ENCODE results near the gene DOCK6.

Gene DOCK6

GRCh38 chr19:11237321-11237720, 25.0 kb downstream of the DOCK6 start:
- DNase-seq (ENCODE audit: low read depth): no peak
- TF ChIP-seq, protein P1, sequence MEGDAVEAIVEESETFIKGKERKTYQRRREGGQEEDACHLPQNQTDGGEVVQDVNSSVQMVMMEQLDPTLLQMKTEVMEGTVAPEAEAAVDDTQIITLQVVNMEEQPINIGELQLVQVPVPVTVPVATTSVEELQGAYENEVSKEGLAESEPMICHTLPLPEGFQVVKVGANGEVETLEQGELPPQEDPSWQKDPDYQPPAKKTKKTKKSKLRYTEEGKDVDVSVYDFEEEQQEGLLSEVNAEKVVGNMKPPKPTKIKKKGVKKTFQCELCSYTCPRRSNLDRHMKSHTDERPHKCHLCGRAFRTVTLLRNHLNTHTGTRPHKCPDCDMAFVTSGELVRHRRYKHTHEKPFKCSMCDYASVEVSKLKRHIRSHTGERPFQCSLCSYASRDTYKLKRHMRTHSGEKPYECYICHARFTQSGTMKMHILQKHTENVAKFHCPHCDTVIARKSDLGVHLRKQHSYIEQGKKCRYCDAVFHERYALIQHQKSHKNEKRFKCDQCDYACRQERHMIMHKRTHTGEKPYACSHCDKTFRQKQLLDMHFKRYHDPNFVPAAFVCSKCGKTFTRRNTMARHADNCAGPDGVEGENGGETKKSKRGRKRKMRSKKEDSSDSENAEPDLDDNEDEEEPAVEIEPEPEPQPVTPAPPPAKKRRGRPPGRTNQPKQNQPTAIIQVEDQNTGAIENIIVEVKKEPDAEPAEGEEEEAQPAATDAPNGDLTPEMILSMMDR (IDR thresholded peaks at IDR 0.05; ENCODE audit: low read length, missing control alignments): no peak

DNA sequence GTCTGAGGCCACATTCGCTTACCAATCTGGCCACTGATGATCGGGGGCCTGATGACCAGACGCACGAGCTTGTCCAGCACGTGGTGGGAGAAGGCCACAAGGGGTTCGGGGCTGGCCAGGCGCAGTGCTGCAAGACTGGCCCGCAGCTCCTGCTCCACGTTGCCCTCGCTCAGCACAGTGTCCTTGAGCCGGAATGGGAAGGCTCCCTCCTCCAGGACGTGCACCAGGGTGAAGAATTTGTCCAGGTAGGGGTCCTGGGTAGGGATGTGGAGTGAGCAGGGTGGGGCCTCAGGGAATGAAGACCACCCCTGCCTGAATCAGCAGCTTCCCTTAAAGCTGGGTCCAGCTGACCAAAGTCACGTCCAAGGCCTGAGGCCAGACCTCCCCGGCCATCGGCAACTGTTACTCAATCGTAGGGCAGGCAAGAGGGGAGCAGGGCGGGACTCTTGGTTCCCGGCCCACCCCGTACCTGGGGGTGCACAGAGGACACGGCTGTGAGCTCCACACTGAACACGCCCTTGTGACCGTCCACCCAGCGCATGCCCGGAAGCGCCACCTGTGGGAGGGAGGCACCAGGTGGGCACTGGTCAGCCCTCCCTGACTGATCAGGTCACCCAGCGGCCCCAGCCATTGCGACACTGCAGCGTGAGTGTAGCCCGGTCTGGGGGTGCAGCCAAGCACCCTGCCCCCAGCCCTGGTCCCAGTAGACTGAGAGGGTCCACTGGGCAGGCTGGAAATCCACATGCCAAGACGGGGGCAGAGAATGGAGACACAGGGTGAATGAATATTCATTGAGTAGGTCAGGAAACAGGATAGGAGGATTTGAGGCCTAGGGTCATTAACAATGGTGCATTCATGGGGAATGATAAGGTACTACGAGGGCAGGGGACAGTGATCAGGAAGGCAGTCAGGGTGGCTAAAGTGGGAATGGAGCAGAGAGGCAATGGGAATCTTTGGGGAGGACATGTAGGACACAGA, 25.7 kb downstream of the DOCK6 start:
- TF ChIP-seq, protein P1 (IDR thresholded peaks at IDR 0.05; ENCODE audit: low read length, missing control alignments): no peak
- H3K4me3 ChIP-seq (replicated peaks; ENCODE audit: low read depth, low read length): no peak overlapping the region
- no peak for DNase-seq (ENCODE audit: low read depth)

More at GRCh38 chr19:11237321-11237720, 25.0 kb downstream of the DOCK6 start:
- H3K4me3 ChIP-seq (replicated peaks; ENCODE audit: low read depth, low read length): no peak overlapping the region

- TF ChIP-seq, protein P1 (IDR thresholded peaks at IDR 0.05; ENCODE audit: low read length, missing control alignments): no peak
- no peak overlapping the region for H3K4me3 ChIP-seq (replicated peaks; ENCODE audit: low read depth, low read length)
- no peak for DNase-seq (ENCODE audit: low read depth)
Observed at GRCh38 chr19:11234486-11235075, 27.7 kb downstream of the DOCK6 start.

GRCh38 chr19:11233073-11233472, 29.3 kb downstream of the DOCK6 start:
- no peak overlapping the region for H3K4me3 ChIP-seq (replicated peaks; ENCODE audit: low read depth, low read length)
- TF ChIP-seq, protein P1 (IDR thresholded peaks at IDR 0.05; ENCODE audit: low read length, missing control alignments): no peak
- DNase-seq (ENCODE audit: low read depth): no peak

DNA sequence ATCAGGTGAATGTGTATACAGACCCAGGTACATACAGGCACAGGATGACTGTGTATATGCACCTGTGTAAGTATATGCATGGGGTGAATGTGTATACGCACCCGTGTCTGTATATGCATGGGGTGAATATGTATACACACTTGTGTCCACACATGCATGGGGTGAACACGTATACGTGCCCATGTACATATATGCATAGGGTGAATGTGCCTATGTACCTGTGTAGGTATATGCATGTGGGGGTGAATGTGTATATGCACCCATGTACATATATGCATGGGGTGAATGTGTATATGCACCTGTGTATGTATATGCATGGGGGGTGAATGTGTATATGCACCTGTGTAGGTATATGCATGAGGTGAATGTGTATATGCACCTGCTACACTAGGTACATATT, 29.8 kb downstream of the DOCK6 start:
- H3K4me3 ChIP-seq (replicated peaks; ENCODE audit: low read depth, low read length): no peak overlapping the region
- TF ChIP-seq, protein P1 (IDR thresholded peaks at IDR 0.05; ENCODE audit: low read length, missing control alignments): no peak
- no peak for DNase-seq (ENCODE audit: low read depth)

GRCh38 chr19:11230621-11231386, 31.5 kb downstream of the DOCK6 start:
- TF ChIP-seq, protein P1 (IDR thresholded peaks at IDR 0.05; ENCODE audit: low read length, missing control alignments): no peak
- no peak for DNase-seq (ENCODE audit: low read depth)
- no peak overlapping the region for H3K4me3 ChIP-seq (replicated peaks; ENCODE audit: low read depth, low read length)
